Measurements from ENCODE around the gene FAM236C. TPM values are rescaled to one million over a fixed set of nuclear protein-coding genes. Genes with fewer than 3 reads are reported as not detected.
"Not testable (repeated sequence)": the region's sequence is repeated elsewhere in the genome, so short reads cannot be mapped to it uniquely, and the experiment has no call there.

Gene FAM236C
- polyA plus RNA-seq (ENCODE audit: low read depth in 6 of 6) = not detected

GRCh38 chrX:72912315-72912714 is at the start of gene FAM236C:
TSS of gene FAM236C (plus strand) at chrX:72912615. CDS start at chrX:72912715, 100 bp downstream.
- not testable (repeated sequence) for H3K36me3 Mint-ChIP-seq; DNase-seq; H3K27me3 Mint-ChIP-seq; H3K4me3 Mint-ChIP-seq; ATAC-seq (ENCODE audit: low read depth in 2 of 2); H3K4me1 Mint-ChIP-seq; H3K9me3 Mint-ChIP-seq; H3K27ac Mint-ChIP-seq

- not testable (repeated sequence) for H3K4me3 Mint-ChIP-seq; ATAC-seq (ENCODE audit: low read depth in 2 of 2); H3K4me1 Mint-ChIP-seq; DNase-seq; H3K36me3 Mint-ChIP-seq; H3K9me3 Mint-ChIP-seq; H3K27me3 Mint-ChIP-seq; H3K27ac Mint-ChIP-seq
Observed at GRCh38 chrX:72882898-72883297, 29.5 kb upstream of the FAM236C start.

GRCh38 chrX:72889740-72890139 is 22.7 kb upstream of the FAM236C start:
- H3K27me3 Mint-ChIP-seq = not testable (repeated sequence)

GRCh38 chrX:72916096-72916495 is 3.7 kb downstream of the FAM236C start:
- H3K36me3 Mint-ChIP-seq, H3K27ac Mint-ChIP-seq: not testable (repeated sequence)

More at GRCh38 chrX:72889740-72890139, 22.7 kb upstream of the FAM236C start:
- not testable (repeated sequence) for H3K36me3 Mint-ChIP-seq; H3K4me3 Mint-ChIP-seq; H3K27ac Mint-ChIP-seq; H3K9me3 Mint-ChIP-seq; H3K4me1 Mint-ChIP-seq; DNase-seq; ATAC-seq (ENCODE audit: low read depth in 2 of 2)

GRCh38 chrX:72932283-72932682 is 19.9 kb downstream of the FAM236C start:
- not testable (repeated sequence) for DNase-seq; H3K27me3 Mint-ChIP-seq; H3K27ac Mint-ChIP-seq; H3K36me3 Mint-ChIP-seq; H3K4me1 Mint-ChIP-seq; ATAC-seq (ENCODE audit: low read depth in 2 of 2); H3K4me3 Mint-ChIP-seq; H3K9me3 Mint-ChIP-seq

More at GRCh38 chrX:72916096-72916495, 3.7 kb downstream of the FAM236C start:
- not testable (repeated sequence) for H3K4me3 Mint-ChIP-seq; H3K9me3 Mint-ChIP-seq; H3K4me1 Mint-ChIP-seq; H3K27me3 Mint-ChIP-seq; DNase-seq; ATAC-seq (ENCODE audit: low read depth in 2 of 2)

- not testable (repeated sequence) for H3K27me3 Mint-ChIP-seq; DNase-seq; H3K27ac Mint-ChIP-seq; H3K9me3 Mint-ChIP-seq; H3K4me3 Mint-ChIP-seq; H3K36me3 Mint-ChIP-seq; ATAC-seq (ENCODE audit: low read depth in 2 of 2); H3K4me1 Mint-ChIP-seq
Observed at GRCh38 chrX:72936455-72936854, 24.0 kb downstream of the FAM236C start.

GRCh38 chrX:72936882-72937455 is 24.6 kb downstream of the FAM236C start:
- H3K27ac Mint-ChIP-seq; ATAC-seq (ENCODE audit: low read depth in 2 of 2); H3K36me3 Mint-ChIP-seq; DNase-seq; H3K27me3 Mint-ChIP-seq; H3K4me3 Mint-ChIP-seq; H3K9me3 Mint-ChIP-seq; H3K4me1 Mint-ChIP-seq: not testable (repeated sequence)

GRCh38 chrX:72937906-72938305 is 25.5 kb downstream of the FAM236C start, which contains the start of gene FAM236A:
TSS of gene FAM236A (plus strand) at chrX:72938206. CDS start at chrX:72938263, 57 bp downstream.
- not testable (repeated sequence) for H3K4me1 Mint-ChIP-seq; H3K9me3 Mint-ChIP-seq; H3K27me3 Mint-ChIP-seq; ATAC-seq (ENCODE audit: low read depth in 2 of 2); DNase-seq; H3K36me3 Mint-ChIP-seq; H3K4me3 Mint-ChIP-seq; H3K27ac Mint-ChIP-seq

- DNase-seq; H3K4me3 Mint-ChIP-seq; H3K27me3 Mint-ChIP-seq; H3K4me1 Mint-ChIP-seq; ATAC-seq (ENCODE audit: low read depth in 2 of 2); H3K9me3 Mint-ChIP-seq; H3K36me3 Mint-ChIP-seq; H3K27ac Mint-ChIP-seq: not testable (repeated sequence)
Observed at GRCh38 chrX:72942272-72942671, 29.9 kb downstream of the FAM236C start.

GRCh38 chrX:72943035-72943818 is 30.8 kb downstream of the FAM236C start:
- peak; percentile 77 to 79 for ATAC-seq (ENCODE audit: low read depth in 2 of 2)
- H3K36me3 Mint-ChIP-seq, H3K27me3 Mint-ChIP-seq, H3K27ac Mint-ChIP-seq, DNase-seq, H3K4me1 Mint-ChIP-seq, H3K9me3 Mint-ChIP-seq: not testable (repeated sequence)
- H3K4me3 Mint-ChIP-seq = peak overlapping the region in 1 of 8 donors; percentile 82

GRCh38 chrX:72943819-72944169 is 31.4 kb downstream of the FAM236C start, which contains the start of gene DMRTC1:
TSS of gene DMRTC1 (minus strand) at chrX:72943837. CDS start at chrX:72875694, 68,143 bp downstream.
- H3K27me3 Mint-ChIP-seq, H3K27ac Mint-ChIP-seq, H3K36me3 Mint-ChIP-seq, H3K4me1 Mint-ChIP-seq, DNase-seq, H3K9me3 Mint-ChIP-seq: not testable (repeated sequence)
- peak within 1 kb of the TSS in 1 of 8 donors; percentile 82 for H3K4me3 Mint-ChIP-seq
- peak; percentile 78 to 82 for ATAC-seq (ENCODE audit: low read depth in 2 of 2)

- not testable (repeated sequence) for H3K36me3 Mint-ChIP-seq; H3K4me1 Mint-ChIP-seq; H3K9me3 Mint-ChIP-seq; H3K27ac Mint-ChIP-seq; DNase-seq; ATAC-seq (ENCODE audit: low read depth in 2 of 2); H3K4me3 Mint-ChIP-seq; H3K27me3 Mint-ChIP-seq
Observed at GRCh38 chrX:72959971-72960370, 47.6 kb downstream of the FAM236C start.

All from naive B cell (primary cell).